GM21786 (cell line): Measurements from ENCODE around the gene RCCD1.

Source experiments
- ATAC-seq: cut with Tn5 transposase; IDR thresholded peaks from one replicate; pipeline ENCODE4 v1.9.1; 2021; ENCODE audit not compliant: unreplicated experiment

The RCCD1 gene

DNA sequence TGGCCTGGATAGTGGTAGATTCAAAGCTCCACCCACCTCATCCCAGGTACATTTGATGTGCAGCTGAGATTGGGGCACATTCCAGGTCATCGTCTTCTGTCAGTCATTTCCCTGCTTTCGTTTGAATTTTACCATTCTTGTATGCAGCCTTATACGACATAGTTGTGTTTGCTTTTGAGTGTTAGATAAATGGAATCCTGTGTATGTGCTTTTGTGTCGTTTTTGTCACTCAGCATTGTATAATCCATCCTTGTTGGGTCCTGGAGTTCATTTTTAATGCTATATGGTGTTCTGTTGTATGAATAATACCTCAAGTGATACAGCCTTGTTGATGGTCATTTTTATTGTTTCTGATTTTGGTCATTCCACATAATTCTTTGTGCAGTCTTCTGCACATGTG, 7.3 kb downstream of the RCCD1 start:
- ATAC-seq = no peak

DNA sequence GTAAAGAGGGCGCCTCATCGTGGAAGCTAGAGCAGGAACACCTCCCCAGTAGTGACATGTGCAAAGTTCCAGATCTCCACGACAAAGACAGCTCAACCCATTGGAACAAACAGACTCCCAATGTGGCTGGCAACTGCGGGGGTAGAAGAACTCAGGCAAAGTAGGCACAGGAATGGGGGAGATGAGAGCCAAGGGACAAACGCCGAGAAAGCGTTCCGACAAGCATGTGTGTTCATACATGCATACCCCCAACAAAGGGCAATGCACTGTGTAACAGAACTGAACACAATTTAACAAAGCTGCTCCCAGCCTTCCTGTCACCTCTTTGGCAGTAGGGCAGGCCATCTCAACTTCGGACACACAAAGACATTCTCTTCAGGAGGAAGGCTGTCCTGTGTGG, 11.6 kb downstream of the RCCD1 start:
- ATAC-seq = no peak

DNA sequence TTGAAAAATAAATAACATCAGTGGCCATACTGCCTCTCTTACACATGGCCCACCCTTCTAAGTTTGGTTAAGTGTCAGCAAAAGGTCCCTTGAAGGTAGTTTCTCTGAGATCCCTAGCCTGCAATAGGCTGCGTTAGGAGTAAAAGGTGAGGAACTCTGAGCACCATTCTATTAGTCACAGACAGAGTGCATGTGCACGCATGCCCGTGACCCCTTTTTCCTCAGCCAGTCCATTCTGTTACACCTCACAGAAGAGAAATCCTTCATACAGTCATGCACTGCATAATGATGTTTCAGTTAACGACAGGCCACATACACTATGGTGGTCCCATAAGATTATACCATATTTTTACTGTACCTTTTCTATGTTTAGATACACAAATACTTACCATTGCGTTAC, 12.5 kb downstream of the RCCD1 start:
- no peak for ATAC-seq

DNA sequence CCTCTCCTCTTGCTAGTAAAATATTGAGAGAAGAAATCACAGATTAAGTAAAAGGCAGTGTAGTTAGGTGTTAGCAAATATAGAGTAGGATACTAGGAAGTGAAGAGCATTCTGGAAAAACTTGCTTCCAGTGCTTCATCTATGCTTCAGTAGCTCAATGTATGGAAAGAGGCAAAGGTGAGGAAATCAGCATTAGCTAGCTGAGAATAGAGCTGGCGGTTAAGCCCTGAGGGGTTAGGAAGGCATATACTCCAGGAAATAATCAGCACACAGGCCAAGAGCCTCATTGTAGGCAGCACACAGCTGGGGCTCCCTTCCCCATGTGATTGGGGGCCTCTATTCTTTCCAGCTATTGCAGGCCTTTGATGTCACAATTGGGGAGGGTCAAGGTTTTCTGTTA, 13.8 kb downstream of the RCCD1 start:
- no peak for ATAC-seq

DNA sequence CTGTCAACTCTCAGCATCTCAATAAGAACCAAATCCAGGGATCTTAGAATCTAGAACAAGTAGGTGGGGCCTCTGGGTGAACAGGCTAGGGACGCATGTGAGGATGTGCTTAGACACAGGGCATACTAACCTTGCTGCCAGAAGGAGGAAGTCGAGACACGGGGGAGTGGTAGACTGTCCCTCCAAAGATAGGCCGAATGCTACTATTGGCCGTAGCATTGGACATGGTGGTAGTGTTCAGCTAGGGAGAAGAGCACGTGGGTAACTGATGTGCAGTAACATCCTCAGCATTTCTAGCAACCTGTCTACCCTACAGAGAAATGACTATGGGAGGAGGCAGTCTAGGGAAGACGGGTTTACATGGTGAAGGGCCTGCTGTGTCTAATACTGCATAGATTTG, 15.6 kb downstream of the RCCD1 start:
- ATAC-seq = no peak

DNA sequence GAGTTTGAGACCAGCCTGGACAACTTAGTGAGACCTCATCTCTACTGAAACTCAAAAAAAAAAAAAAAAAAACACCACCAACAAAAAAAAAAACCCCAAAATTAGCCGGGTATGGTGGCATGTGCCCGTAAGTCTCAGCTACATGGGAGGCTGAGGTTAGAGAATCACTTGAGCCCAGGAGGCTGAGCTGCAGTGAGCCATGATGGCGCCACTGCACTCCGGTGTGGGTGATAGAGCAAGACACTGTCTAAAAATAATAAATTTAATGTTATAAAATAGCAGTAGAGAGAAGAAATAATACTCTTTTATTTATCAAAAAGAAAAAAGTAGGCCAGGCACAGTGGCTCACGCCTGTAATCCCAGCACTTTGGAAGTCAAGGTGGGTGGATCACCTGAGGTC, 17.4 kb downstream of the RCCD1 start:
- ATAC-seq = no peak

DNA sequence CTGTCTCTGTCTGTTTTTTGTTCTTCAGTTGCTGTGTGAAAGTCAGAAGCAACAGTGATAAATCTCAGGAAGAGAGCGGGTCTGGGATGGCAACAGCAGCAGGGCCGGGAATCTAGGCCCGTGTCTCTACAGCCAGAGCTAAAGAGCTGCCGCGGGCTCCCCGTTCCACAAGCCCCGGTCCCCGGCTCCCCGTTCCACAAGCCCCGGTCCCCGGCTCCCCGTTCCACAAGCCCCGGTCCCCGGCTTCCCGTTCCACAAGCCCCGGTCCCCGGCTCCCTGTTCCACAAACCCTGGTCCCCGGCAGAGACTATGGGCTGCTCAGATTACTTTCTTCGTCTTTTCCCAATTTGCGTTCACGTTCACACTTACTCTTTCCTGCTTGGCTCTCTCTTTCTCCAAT, 19.5 kb downstream of the RCCD1 start:
- ATAC-seq = no peak

DNA sequence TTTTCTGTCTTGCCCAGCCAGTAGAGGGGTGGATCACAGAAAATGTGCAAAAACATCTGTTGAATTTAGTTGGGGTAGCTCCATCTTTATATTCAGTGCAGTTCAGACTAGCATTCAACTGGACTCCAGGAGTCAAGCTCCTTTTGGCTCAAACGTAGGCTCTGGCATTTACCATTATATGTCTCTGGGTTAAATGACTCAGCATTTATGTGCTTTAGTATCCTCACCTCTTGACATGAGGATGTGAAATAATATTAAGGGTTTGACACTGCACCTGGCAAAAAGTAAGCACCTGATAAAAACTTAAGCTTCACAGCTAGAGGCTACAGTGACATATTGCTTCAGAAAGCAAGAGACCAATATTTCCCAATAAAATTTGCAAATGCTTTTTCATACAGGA, 24.9 kb downstream of the RCCD1 start:
- no peak for ATAC-seq

DNA sequence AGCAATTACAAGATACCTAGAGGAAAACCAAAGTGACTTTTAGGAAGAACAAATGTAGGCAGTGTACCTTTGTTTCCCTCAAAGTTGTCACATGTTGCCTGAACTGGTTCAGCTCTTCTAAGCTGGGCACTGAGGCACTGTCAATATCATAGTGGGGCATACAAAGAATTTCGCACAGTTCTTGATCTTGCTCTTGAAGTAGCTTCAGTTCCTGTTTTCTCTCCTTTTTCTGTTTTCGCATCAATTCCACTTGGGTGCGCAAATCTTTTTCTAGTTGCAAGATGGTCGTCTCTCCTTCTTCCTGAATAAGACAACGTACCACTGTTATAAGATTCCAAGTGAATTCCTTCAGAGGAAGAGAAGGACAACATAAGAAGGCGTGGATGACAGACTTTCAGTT, 27.0 kb downstream of the RCCD1 start:
- peak; percentile 84 for ATAC-seq

DNA sequence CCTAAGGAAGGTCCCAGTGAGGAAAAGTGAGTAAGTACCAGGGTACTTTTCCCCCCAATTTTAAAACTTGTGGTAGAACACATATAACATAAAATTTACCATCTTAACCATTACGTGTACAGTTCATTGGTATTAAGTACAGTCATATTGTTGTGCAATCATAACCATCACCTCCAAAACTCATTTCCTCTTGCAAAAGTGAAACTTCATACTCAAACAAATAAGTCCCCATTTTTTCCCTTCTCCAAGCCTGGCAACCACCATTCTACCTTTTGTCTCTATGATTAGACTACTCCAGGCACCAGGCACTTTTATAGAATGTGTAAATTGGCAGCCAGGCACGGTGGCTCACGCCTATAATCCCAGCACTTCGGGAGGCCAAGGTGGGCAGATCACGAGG, 27.5 kb downstream of the RCCD1 start:
- ATAC-seq = no peak

DNA sequence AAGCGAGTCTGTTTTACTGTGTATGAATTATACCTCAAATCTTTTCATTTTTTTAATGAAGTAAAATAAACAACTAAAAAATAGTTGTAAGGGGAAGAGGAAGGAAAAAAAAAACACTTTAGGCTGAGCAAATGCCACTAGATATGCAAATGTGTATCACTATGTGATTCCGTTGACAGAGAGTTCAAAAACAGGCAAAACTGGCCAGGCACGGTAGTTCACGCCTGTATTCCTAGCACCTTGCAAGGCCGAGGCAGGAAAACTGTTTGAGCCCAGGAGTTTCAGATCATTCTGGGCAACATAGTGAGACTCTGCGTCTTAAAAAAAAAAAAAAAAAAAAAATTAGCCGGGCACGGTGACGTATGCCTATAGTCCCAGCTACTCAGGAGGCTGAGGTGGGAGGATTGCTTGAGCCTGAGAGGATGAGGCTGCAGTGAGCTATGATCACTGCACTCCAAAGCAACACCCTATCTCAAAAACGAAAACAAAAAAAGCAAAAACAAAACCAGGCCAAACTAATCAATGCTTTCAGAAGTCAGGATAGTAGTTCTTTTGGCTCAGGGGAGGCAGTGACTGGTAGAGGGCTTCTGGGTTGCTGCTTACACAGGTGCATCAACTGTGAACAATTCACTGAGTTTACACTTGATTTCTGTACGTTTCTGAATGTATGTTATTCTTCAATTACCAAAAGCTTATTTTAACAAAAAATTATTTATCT, 32.3 kb downstream of the RCCD1 start:
- peak; percentile 63 for ATAC-seq

DNA sequence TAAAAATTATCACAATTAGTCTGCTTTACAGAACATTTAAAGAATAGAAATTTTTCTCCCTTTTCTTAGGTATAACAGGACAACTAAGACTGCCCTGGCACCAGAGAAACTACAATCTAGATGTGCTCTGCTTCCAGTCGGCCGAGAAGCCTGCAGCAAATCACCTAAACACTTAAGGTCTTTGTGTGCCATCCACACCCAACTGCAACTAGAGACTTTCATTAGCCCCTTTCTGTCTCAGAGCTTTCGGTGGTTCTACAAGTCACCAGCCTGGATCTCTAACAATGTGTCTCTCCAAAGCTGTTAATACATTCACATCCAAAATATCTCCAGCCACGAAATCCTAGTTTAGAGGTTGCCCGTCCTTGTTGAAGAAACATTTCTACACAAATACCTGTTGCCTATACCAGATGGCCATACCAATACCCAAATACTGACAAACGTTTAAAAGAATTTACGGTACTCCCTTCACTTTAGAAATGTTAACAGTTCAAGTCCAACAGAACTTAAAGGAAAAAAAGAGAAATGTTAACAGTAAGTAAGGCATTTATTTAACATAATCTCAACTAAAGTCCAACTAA, 33.0 kb downstream of the RCCD1 start:
- ATAC-seq = no peak

DNA sequence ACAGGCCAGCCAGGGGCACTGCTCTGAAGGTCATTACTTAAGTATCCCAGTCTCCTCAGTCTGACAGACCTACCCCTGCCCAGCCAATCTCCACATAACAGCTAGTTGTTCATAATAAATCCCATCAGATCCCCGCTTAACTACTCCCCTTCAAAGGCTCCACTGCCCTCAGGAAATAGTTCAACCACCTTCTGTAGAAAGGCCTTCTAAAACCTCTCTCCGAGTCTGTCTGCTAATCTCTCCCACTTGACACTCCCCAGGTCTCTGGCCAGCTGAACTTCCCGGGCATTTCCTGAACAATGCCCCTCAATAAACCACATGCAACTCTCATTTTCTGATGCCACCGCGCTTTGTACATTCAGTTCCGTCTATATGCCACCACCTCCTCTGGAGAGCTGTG, 33.6 kb downstream of the RCCD1 start:
- no peak for ATAC-seq

DNA sequence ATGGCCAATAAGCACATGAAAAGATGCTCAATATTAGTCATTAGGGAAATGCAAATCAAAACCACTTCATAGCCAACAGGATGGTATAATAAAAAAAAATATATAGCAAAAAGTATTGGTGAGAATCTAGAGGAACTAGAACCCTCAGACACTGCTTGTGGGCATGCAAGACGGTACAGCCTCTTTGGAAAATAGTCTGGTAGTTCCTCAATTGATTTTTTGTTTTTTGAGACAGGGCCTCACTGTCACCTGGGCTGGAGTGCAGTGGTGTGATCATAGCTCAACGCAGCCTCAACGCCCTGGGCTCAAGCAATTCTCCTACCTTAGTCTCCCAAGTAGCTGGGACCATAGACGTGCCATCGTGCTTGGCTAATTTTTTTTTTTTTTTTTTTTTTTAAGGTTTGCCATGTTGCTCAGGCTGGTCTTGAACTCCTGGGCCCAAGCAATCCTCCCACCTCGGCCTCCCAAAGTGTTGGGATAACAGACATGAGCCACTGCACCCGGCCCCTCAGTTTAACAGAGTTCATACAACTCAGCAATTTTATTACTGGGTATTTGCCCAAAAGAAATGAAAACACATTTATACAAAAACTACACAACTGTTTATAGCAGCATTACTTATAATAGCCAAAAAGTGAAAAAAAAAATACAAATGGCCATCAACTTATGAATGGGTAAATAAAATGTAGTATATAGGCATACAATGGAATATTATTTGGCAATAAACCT, 34.5 kb downstream of the RCCD1 start:
- no peak for ATAC-seq

DNA sequence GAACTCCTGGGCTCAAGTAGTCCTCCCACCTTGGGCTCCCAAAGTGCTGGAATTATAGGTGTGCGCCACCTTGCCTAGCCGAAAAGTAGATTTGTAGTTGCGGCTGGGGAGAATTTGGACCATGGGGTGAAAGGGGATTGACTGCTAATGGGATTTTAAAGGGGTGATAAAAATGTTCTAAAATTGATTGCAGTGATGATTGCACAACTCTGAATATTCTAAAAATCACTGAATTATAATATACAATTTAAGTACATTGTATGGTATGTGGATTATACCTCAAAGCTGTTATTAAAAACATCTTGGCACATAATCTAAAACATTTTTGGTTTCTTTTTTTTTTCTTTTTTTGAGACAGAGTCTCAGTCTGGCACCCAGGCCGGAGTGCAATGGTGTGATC, 35.8 kb downstream of the RCCD1 start:
- no peak for ATAC-seq

DNA sequence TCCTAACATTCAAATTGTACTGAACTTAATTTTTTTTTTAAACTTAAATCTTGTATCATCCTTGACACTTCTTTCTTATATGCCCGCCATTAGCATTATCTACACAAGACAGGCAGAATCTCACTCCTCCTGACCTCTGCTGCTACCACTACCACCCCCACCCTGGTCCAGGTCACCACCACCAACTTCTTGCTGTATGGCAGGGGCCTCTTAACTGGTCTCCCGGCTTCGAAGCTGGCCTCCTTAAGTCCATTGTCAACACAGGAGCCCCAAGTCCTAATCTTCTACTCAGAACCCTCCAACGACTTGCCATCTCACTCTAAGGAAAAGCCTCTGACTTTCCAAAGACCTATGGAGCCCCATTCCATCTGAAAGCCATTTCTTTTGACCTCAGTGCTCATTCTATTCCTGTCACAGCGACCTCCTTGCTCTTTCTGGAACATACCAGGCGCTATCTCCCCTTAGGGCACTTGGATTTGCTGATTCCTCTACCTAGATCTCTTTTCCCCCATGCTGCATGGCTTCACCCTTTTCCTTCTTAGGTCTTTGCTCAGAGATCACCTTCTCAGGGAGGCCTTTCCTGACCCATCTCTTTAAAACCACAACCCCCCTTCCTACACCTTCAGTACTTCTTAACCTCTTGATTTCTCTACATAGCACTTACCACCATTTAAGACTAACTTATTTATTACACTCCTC, 37.1 kb downstream of the RCCD1 start:
- no peak for ATAC-seq

DNA sequence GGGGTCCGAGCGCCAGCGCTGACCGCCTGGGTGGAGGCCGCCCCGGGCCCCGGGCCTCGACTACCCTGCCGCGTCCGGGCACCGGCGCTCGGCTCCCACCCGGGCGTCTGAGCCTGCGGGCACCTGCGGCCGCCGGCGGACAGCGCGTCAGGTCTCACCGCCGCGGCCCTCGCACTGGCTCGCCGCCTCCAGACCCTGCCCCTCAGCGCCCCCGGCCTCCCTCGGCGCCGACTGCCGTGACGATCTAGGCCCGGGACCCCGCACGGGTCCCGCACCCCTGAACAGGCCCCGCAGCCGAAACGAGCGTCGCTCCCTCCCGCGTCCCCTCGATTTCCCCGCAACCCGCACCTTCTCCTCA, 39.4 kb downstream of the RCCD1 start:
- ATAC-seq = peak; percentile 2

DNA sequence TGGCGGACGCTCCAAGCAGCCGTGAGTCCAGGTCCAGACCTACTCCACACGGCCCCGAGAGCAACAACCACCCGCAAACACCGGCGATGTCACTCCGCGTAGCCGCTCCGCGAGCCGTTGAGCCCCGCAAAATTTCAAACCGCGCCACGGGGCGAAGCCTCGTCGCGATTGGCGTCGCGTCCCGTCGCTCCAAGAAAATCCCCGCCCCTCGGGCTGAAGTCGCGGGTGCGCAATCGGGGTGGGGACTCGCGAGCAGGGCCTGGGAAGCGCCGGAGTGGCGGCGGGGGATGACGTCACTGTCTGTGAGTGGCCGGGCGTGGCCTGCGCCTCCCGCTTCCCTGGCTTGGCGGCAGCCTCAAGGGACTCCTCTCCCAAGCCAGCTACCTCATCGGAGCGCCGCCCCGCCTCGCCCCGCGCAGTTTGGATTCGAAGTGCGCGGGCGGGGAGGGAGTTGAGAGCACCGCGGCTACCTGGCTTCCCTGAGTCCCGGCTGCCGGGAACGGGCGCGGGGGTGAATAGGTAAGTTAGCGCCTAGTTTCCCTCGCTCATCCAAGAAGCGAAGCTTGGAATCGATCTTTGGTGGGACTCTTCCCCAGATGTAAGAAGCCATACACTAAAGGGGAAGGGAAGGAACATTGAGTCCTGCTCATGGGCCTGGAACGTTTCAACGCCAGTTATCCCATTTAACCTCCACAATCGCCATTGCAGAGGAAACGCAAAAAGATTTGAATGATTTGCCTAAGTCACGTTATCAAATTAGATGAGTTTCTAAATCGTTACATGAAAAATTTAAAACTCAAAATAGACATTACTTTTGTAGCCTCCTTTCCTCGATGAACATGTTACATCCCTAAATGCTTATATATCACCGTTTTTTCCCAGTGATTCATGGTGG, 40.0 kb downstream of the RCCD1 start, which contains the start of gene PRC1:
Gene PRC1, minus strand, starts transcription at position 119 of the 895 bp plus-strand sequence. Its CDS starts 118 bp downstream, at position 1.
- peak; percentile 98 for ATAC-seq

DNA sequence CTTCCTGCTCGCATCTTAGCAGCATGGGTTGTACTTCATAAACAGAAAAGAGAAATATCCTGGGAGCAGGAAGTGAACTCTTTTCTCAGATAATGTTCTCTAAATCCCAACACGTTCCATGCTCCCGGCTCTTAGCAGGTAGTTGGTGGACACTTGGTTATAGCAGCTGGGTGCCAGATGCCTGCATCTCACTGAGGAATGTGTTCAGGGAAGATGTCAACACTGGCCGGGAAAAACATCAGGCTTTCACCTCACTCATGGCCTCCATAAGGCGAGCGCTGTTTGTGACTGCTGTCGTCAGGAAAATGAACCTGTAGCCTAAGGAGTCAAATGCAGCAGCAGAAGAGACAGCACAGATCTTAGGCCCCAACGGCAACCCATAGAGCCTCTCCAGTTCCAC, 44.1 kb downstream of the RCCD1 start:
- ATAC-seq = no peak

DNA sequence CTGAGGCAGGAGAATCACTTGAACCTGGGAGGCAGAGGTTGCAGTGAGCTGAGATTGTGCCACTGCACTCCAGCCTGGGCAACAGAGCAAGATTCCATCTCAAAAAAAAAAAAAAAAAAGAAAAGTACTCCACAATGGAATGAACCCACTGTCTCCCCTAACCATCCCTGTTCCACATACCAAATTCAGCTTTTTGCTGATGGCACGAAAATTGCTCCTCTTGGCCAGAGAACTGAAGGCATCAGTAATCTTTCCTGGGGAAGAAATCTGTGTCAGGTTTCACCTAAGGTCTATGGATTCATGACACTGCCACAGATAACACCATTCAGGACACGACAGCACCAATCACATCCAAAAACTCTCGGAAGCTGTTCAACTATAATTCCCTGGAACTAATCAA, 46.5 kb downstream of the RCCD1 start:
- no peak for ATAC-seq

DNA sequence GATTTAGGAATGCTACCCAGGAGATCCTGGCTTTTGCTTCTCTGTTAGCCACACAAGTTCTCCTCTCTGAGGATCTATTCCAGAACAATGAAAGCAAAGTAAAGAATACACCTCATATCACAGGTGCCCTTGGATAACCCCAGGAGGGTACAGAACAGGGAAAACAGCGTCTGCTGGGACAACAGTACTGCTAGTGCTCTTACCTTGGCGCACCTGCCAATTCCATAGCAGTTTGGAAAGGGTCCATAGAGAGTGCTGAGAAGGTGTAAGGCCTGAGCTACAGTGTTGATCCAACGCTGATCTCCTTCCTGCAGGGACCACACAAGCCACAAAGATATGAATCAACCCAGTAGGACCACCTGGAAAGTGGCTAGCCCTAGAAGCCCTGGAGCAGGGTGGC, 52.6 kb downstream of the RCCD1 start:
- no peak for ATAC-seq
